GM18951 (cell line): ENCODE measurements around the gene CTNNA2.

Experiments
- POLR2A ChIP-seq: IDR thresholded peaks from 4 replicates; pipeline ENCODE4 v1.6.1; 2011; ENCODE audit warnings: mild to moderate bottlenecking; ENCODE audit not compliant: insufficient read length, insufficient read depth; ENCODE audit errors: extremely low read depth
- in situ Hi-C: fragments of 300-500 bp; cut with MboI; formaldehyde crosslinking; loops from one replicate; pipeline ENCODE4 v1.12.0; 2022; ENCODE audit warnings: low sequenced_read_pairs, mixed read lengths, inconsistent platforms; ENCODE audit not compliant: unreplicated experiment

The CTNNA2 gene

GRCh38 chr2:79622508-79622907 is 109.7 kb downstream of the CTNNA2 start:
- in situ Hi-C loops, result no loop called here
- no peak for TF ChIP-seq POLR2A

GRCh38 chr2:79627237-79627636 is 114.4 kb downstream of the CTNNA2 start:
- in situ Hi-C loops, result no loop called here
- TF ChIP-seq POLR2A, result no peak

- in situ Hi-C loops, result no loop called here
- no peak for TF ChIP-seq POLR2A
These were observed 117.2 kb downstream of the CTNNA2 start for GRCh38 chr2:79630060-79630459.

GRCh38 chr2:79630972-79631557 is 118.2 kb downstream of the CTNNA2 start:
- in situ Hi-C loops, result no loop called here

GRCh38 chr2:79638410-79638809 is 125.6 kb downstream of the CTNNA2 start:
- TF ChIP-seq POLR2A, result no peak
- in situ Hi-C loops, result no loop called here

More at GRCh38 chr2:79630972-79631557, 118.2 kb downstream of the CTNNA2 start:
- no peak for TF ChIP-seq POLR2A

GRCh38 chr2:79638954-79639353 is 126.1 kb downstream of the CTNNA2 start:
- TF ChIP-seq POLR2A, result no peak
- in situ Hi-C loops, result no loop called here

- in situ Hi-C loops, result no loop called here
- no peak for TF ChIP-seq POLR2A
These were observed 127.2 kb downstream of the CTNNA2 start for GRCh38 chr2:79640001-79640400.

- in situ Hi-C loops, result no loop called here
- TF ChIP-seq POLR2A, result no peak
These were observed 136.7 kb downstream of the CTNNA2 start for GRCh38 chr2:79649531-79649930.

GRCh38 chr2:79660557-79660956 is 147.7 kb downstream of the CTNNA2 start:
- in situ Hi-C loops, result no loop called here
- no peak for TF ChIP-seq POLR2A

GRCh38 chr2:79665091-79665490 is 152.2 kb downstream of the CTNNA2 start:
- no peak for TF ChIP-seq POLR2A
- in situ Hi-C loops, result no loop called here

GRCh38 chr2:79666430-79666829 is 153.6 kb downstream of the CTNNA2 start:
- no peak for TF ChIP-seq POLR2A
- in situ Hi-C loops, result no loop called here

GRCh38 chr2:79669714-79670113 is 156.9 kb downstream of the CTNNA2 start:
- in situ Hi-C loops, result no loop called here
- no peak for TF ChIP-seq POLR2A

GRCh38 chr2:79670198-79670597 is 157.3 kb downstream of the CTNNA2 start:
- no peak for TF ChIP-seq POLR2A
- in situ Hi-C loops, result no loop called here

- no peak for TF ChIP-seq POLR2A
- in situ Hi-C loops, result no loop called here
These were observed 174.0 kb downstream of the CTNNA2 start for GRCh38 chr2:79686884-79687283.

- in situ Hi-C loops, result no loop called here
- no peak for TF ChIP-seq POLR2A
These were observed 182.4 kb downstream of the CTNNA2 start for GRCh38 chr2:79695248-79695647.

- in situ Hi-C loops, result no loop called here
- TF ChIP-seq POLR2A, result no peak
These were observed 184.3 kb downstream of the CTNNA2 start for GRCh38 chr2:79697200-79697599.
